HCT116 (cell line): ENCODE results near the gene RAB36. TPM values are rescaled to one million over a fixed set of nuclear protein-coding genes. Genes with fewer than 3 reads are reported as not detected.

ENCODE experiments used
- ATAC-seq: fragments of 200-7000 bp; cut with Tn5 transposase; 2 replicates; pipeline ENCODE4 v1.9.1; 2020; ENCODE audit warnings: mild to moderate bottlenecking, moderate library complexity
- BruUV-seq: library from RNA; stranded (reverse); fragments of 400-500 nt; replicated peaks from 2 replicates; lab custom pipeline; 2021; lab: Mats Ljungman, UMichigan
- CTCF ChIA-PET: fragments of 300-600 bp; sonication (Branson Sonifier 250); formaldehyde crosslinking; loops from one replicate; lab custom pipeline; 2021; ENCODE audit warnings: antibody characterized with exemption; lab: Charles Lee
- POLR2A ChIA-PET: fragments of 300-600, 350-600 bp; sonication (Branson Sonifier 250); formaldehyde crosslinking; loops from one replicate; lab custom pipeline; 2021; ENCODE audit warnings: antibody characterized with exemption; lab: Charles Lee
- RAD21 ChIA-PET, 2 experiments: fragments of 300-600 bp; sonication (Branson Sonifier 250); formaldehyde crosslinking; loops; one replicate each; lab custom pipeline; 2023; ENCODE audit warnings: low total read pairs in 2 of 2; ENCODE audit not compliant: uncharacterized antibody in 2 of 2, unreplicated experiment in 2 of 2, low non-redundant PET in 1 of 2; lab: Charles Lee
- DNase-seq: peaks from one replicate; pipeline ENCODE4 v3.0.0-alpha.2; 2010; ENCODE audit warnings: low read depth, low spot score
- H2AFZ ChIP-seq: fragments of 200-600 bp; shearing (Covaris generic), sonication (generic); 2 replicates; pipeline ENCODE4 v1.6.1; 2017; ENCODE audit warnings: low read depth, mixed run types, mixed read lengths, antibody characterized with exemption, low read length; ENCODE audit not compliant: poor library complexity, severe bottlenecking
- H3K27ac ChIP-seq: 2 replicates; pipeline ENCODE4 v1.5.1; 2012; ENCODE audit warnings: low read depth, low read length
- H3K27me3 ChIP-seq: fragments of 200-600 bp; sonication (generic); 2 replicates; pipeline ENCODE4 v1.6.1; 2016; ENCODE audit warnings: mixed run types, low read length, mixed read lengths; ENCODE audit not compliant: insufficient read depth
- H3K36me3 ChIP-seq, 2 experiments: fragments of 200-500 bp in 1 of 2; fragments of 200-600 bp in 1 of 2; sonication (Bioruptor generic) in 1 of 2; sonication (generic) in 1 of 2; 2 replicates each; pipeline versions ENCODE4 v1.5.1 to v1.6.1; 2014 to 2016; ENCODE audit warnings: low read length in 2 of 2, inconsistent platforms in 1 of 2, mixed read lengths in 1 of 2, mixed run types in 1 of 2; ENCODE audit not compliant: insufficient read depth in 2 of 2, control insufficient read depth in 1 of 2
- H3K4me1 ChIP-seq, 2 experiments: fragments of 200-600 bp in 1 of 2; sonication (generic) in 1 of 2; 2 replicates each; pipeline versions ENCODE4 v1.5.1 to v1.6.1; 2012 to 2017; ENCODE audit warnings: low read length in 2 of 2, inconsistent platforms in 1 of 2, mild to moderate bottlenecking in 1 of 2, mixed read lengths in 1 of 2, mixed run types in 1 of 2, moderate library complexity in 1 of 2; ENCODE audit not compliant: insufficient read depth in 2 of 2, control insufficient read depth in 1 of 2
- H3K4me2 ChIP-seq: fragments of 200-600 bp; sonication (generic); 2 replicates; pipeline ENCODE4 v1.6.1; 2017; ENCODE audit warnings: mixed run types, low read length, mixed read lengths
- H3K4me3 ChIP-seq, 2 experiments: fragments of 200-600 bp in 1 of 2; sonication (generic) in 1 of 2; replicated peaks in 1 of 2; 2 replicates each; pipeline ENCODE4 v1.5.1; 2011 to 2016; ENCODE audit warnings: low read length in 2 of 2, control low read depth in 1 of 2, low read depth in 1 of 2, mild to moderate bottlenecking in 1 of 2, mixed read lengths in 1 of 2, mixed run types in 1 of 2
- H3K79me2 ChIP-seq: fragments of 200-600 bp; sonication (generic); 2 replicates; pipeline ENCODE4 v1.6.1; 2017; ENCODE audit warnings: mild to moderate bottlenecking, mixed run types, low read length, moderate library complexity, mixed read lengths; ENCODE audit not compliant: insufficient read depth
- H3K9ac ChIP-seq: fragments of 200-600 bp; sonication (generic); 2 replicates; pipeline ENCODE4 v1.6.1; 2016; ENCODE audit warnings: low read length, mixed read lengths
- H3K9me2 ChIP-seq: fragments of 200-600 bp; sonication (generic), shearing (Covaris generic); 2 replicates; pipeline ENCODE4 v1.6.1; 2017; ENCODE audit warnings: mixed run types, mild to moderate bottlenecking, moderate library complexity; ENCODE audit not compliant: insufficient read depth
- H3K9me3 ChIP-seq, 2 experiments: fragments of 200-500 bp in 1 of 2; fragments of 200-600 bp in 1 of 2; sonication (Bioruptor generic) in 1 of 2; sonication (generic) in 1 of 2; 2 replicates each; pipeline ENCODE4 v1.6.1; 2014 to 2017; ENCODE audit warnings: low read length in 2 of 2, mixed read lengths in 2 of 2, inconsistent platforms in 1 of 2, low read depth in 1 of 2, mild to moderate bottlenecking in 1 of 2, mixed run types in 1 of 2, moderate library complexity in 1 of 2; ENCODE audit not compliant: control insufficient read depth in 1 of 2, insufficient read depth in 1 of 2
- H4K20me1 ChIP-seq: fragments of 200-600 bp; sonication (generic), shearing (Covaris generic); 2 replicates; pipeline ENCODE4 v1.6.1; 2017; ENCODE audit warnings: mixed run types, mild to moderate bottlenecking, moderate library complexity; ENCODE audit not compliant: insufficient read depth
- EGR1 ChIP-seq: IDR thresholded peaks from 2 replicates; pipeline ENCODE4 v1.6.1; 2012; ENCODE audit warnings: low read depth
- EZH2 ChIP-seq: fragments of 200-600 bp; sonication (generic); IDR thresholded peaks from 2 replicates; pipeline ENCODE4 v1.6.1; 2017; ENCODE audit warnings: antibody characterized with exemption, mixed run types
- FOSL1 ChIP-seq: IDR thresholded peaks from 2 replicates; pipeline ENCODE4 v1.6.1; 2012; ENCODE audit warnings: low read depth
- JUND ChIP-seq: IDR thresholded peaks from 2 replicates; pipeline ENCODE4 v1.6.1; 2012
- POLR2A ChIP-seq: IDR thresholded peaks from 2 replicates; pipeline ENCODE4 v1.7.0; 2011; ENCODE audit warnings: borderline replicate concordance; ENCODE audit not compliant: insufficient read depth, insufficient read length; ENCODE audit errors: extremely low read depth
- RAD21 ChIP-seq: IDR thresholded peaks from 2 replicates; pipeline ENCODE4 v1.6.1; 2012; ENCODE audit warnings: low read depth, mild to moderate bottlenecking
- SP1 ChIP-seq: IDR thresholded peaks from 2 replicates; pipeline ENCODE4 v1.6.1; 2012; ENCODE audit warnings: low read depth
- YY1 ChIP-seq: IDR thresholded peaks from 2 replicates; pipeline ENCODE4 v1.6.1; 2011; ENCODE audit warnings: low read length, low read depth, moderate library complexity, mild to moderate bottlenecking; ENCODE audit not compliant: insufficient replicate concordance; ENCODE audit errors: extremely low read depth
- intact Hi-C: fragments of 100-400 bp; cut with micrococcal nuclease; formaldehyde crosslinking; loops from 2 replicates; pipeline ENCODE4 v1.10.0; 2022
- total RNA-seq: library from RNA; stranded (reverse); gene quantifications from one replicate; pipeline ENCODE4 v1.2.1, GENCODE V29; 2021; ENCODE audit not compliant: unreplicated experiment
- TF ChIP-seq, protein P1 (sequence below): IDR thresholded peaks from 2 replicates; pipeline ENCODE4 v1.6.1; 2012
- TF ChIP-seq, protein P2 (sequence below): IDR thresholded peaks from 2 replicates; pipeline ENCODE4 v1.6.1; 2012

Gene RAB36
- total RNA-seq, 1 experiment from 2014 or later: 6.1 TPM

DNA sequence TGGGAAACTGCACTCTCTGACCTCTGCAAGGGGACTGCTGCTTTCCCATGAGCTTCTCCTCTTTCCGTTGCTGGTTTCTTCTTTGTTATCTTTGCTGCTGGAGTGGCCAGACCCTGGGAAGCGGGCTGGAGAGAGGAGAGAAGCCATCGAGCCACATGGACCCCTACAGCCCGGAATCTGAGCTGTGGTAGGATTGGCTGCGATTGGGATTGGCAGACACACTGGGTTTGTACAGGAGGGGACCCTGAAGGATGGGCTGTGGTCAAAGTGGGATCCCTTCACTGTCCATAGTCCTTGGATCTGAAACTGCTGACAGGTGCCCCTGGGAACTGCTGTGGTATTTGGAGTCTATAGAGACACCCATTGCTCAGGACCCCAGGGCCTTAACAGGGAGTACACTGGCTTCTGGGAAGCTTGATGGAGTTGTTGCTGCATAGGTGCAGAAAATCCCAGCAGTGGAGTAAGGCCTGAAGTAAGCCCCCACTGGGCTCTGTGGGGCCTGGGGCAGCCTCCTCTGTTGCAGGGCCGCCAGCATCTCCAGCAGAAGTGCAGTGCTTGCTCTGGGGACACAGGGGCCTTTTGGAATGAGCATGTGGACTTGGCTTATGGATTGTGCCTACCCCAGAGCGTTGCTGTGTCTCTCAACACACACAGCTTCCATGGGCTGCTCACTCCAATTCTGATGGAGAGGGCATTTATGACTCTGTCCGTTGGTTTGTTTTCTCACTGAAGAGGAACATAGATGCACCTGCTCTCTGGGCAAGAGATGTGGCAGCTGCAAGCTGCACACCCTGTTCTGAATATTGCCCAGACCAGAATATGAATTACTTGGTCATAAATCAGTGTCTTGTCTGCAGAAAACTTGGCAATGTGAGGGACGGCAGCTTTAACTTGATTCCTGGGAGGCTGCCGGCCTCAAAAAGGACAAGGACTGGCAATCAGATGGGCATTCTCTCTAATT lies 67.1 kb downstream of the RAB36 start:
- Histone ChIP-seq H3K36me3 (no peaks in the 10 kb centered on the region), H3K27me3 (no peaks in the 10 kb centered on the region), H3K9me2 (no peaks in the 10 kb centered on the region), H3K79me2 (peaks cover 92% of the 10 kb centered on the region), H3K9ac (no peak overlapping the region), H3K27ac (no peak overlapping the region), H3K4me2 (no peak overlapping the region), H4K20me1 (no peaks in the 10 kb centered on the region), H2AFZ (no peak overlapping the region), H3K9me3 (no peaks in the 10 kb centered on the region), H3K4me3 (no peak overlapping the region), H3K4me1 (peaks cover 0 to 10% of the 10 kb centered on the region in 2 experiments; a peak in 1 of 4 replicates)
- intact Hi-C loops: no loop called here
- POLR2A ChIA-PET: no interaction called here
- DNase-seq (no peak), ATAC-seq (no peak)
- RAD21 ChIA-PET: no interaction called here
- TF ChIP-seq, protein P1, sequence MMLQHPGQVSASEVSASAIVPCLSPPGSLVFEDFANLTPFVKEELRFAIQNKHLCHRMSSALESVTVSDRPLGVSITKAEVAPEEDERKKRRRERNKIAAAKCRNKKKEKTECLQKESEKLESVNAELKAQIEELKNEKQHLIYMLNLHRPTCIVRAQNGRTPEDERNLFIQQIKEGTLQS: no peak
- TF ChIP-seq RAD21 (no peak), JUND (no peak)
- no TSS peak for BruUV-seq
- CTCF ChIA-PET: no interaction called here

DNA sequence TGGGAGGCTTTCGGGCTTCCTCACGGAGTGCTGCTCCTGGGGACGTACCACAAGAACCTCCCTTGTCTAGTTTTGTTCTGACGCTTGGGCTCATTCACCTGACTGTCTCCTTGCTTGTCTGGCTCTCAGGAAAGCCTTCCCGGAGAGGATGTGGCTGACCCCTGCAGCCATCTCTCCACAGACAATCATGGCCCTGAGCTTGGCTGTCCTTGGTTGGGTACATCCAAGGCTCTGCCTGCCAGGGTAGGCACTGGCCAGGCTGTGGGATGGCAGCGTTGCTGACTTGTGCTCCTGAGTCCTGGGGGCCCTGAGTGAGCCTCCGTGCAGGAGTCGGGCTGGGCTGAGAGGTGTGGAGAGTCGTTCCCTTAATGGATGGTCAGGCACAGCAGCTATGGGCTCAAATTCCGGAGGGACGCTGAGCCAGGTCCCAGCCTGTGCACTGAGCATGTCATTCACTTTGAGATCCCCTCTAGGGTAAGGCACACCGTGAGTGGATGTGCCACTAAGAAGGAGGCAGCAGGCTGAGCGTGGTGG lies 67.8 kb downstream of the RAB36 start:
- H3K9ac ChIP-seq: no peak overlapping the region
- intact Hi-C loops: no loop called here
- no peaks in the 10 kb centered on the region for H3K9me3 ChIP-seq
- H3K79me2 ChIP-seq: peaks cover 92% of the 10 kb centered on the region
- no TSS peak for BruUV-seq
- H3K4me2 ChIP-seq: no peak overlapping the region
- ATAC-seq: no peak
- H3K4me3 ChIP-seq: no peak overlapping the region
- peaks cover 0 to 11% of the 10 kb centered on the region in 2 experiments; a peak in 1 of 4 replicates for H3K4me1 ChIP-seq
- H3K27ac ChIP-seq: no peak overlapping the region
- no peaks in the 10 kb centered on the region for H4K20me1 ChIP-seq
- H3K36me3 ChIP-seq: no peaks in the 10 kb centered on the region
- no peak overlapping the region for H2AFZ ChIP-seq
- CTCF ChIA-PET: no interaction called here
- TF ChIP-seq, protein P2, sequence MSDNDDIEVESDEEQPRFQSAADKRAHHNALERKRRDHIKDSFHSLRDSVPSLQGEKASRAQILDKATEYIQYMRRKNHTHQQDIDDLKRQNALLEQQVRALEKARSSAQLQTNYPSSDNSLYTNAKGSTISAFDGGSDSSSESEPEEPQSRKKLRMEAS: no peak
- TF ChIP-seq, protein P1: no peak
- no peak for TF ChIP-seq SP1
- TF ChIP-seq RAD21: no peak
- no peak for TF ChIP-seq EGR1
- TF ChIP-seq EZH2: no peak
- no peak for TF ChIP-seq YY1
- no peak for TF ChIP-seq POLR2A
- no peak for TF ChIP-seq FOSL1
- TF ChIP-seq, all 23 proteins: peak for 0
- DNase-seq: no peak
- Histone ChIP-seq H3K9me2 (no peaks in the 10 kb centered on the region), H3K27me3 (no peaks in the 10 kb centered on the region)
- ChIA-PET POLR2A (no interaction called here), RAD21 (interaction anchor here in 1 of 2 experiments (0.7 kb wide), 1 partner anchor 37 kb away, joined by 3 read pairs; no protein-coding TSS in a partner anchor)
